Liver (tissue), 3 donors: ENCODE results near the gene ARSB.

Source experiments
- EGR1 ChIP-seq, 2 donors: IDR thresholded peaks; 2 replicates each; pipeline ENCODE4 v1.6.1; 2016 to 2018; ENCODE audit warnings: antibody characterized with exemption in 2 of 2, low read depth in 2 of 2
- FOXA1 ChIP-seq: IDR thresholded peaks from 2 replicates; pipeline ENCODE4 v1.6.1; 2016; ENCODE audit warnings: antibody characterized with exemption
- GABPA ChIP-seq, 2 donors: IDR thresholded peaks in 1 of 2; conservative IDR thresholded peaks in 1 of 2; 2 replicates each; pipeline ENCODE4 v1.6.1; 2016; ENCODE audit warnings: antibody characterized with exemption in 2 of 2, mild to moderate bottlenecking in 1 of 2, moderate library complexity in 1 of 2
- JUND ChIP-seq, 2 donors: IDR thresholded peaks; 2 replicates each; pipeline ENCODE4 v1.6.1; 2016; ENCODE audit warnings: antibody characterized with exemption in 2 of 2
- NR2F2 ChIP-seq: IDR thresholded peaks from 2 replicates; pipeline ENCODE4 v1.6.1; 2016; ENCODE audit warnings: antibody characterized with exemption
- RAD21 ChIP-seq, 2 donors: IDR thresholded peaks; 2 replicates each; pipeline ENCODE4 v1.6.1; 2016; ENCODE audit warnings: antibody characterized with exemption in 2 of 2, mild to moderate bottlenecking in 2 of 2
- SP1 ChIP-seq: IDR thresholded peaks from 2 replicates; pipeline ENCODE4 v1.6.1; 2018; ENCODE audit warnings: antibody characterized with exemption, mild to moderate bottlenecking
- TAF1 ChIP-seq: conservative IDR thresholded peaks from 2 replicates; pipeline ENCODE4 v1.6.1; 2016; ENCODE audit warnings: antibody characterized with exemption, mild to moderate bottlenecking
- YY1 ChIP-seq: IDR thresholded peaks from 2 replicates; pipeline ENCODE4 v1.6.1; 2016; ENCODE audit warnings: antibody characterized with exemption, mild to moderate bottlenecking
- TF ChIP-seq, protein P1 (sequence below): fragments of 150-350 bp; IDR thresholded peaks from 2 replicates; pipeline ENCODE4 v1.5.1; 2017; ENCODE audit warnings: improper control_type of control experiment, low read depth, low read length; ENCODE audit not compliant: missing input control
- TF ChIP-seq, protein P2 (sequence below): IDR thresholded peaks from 2 replicates; pipeline ENCODE4 v1.6.1; 2016; ENCODE audit warnings: antibody characterized with exemption
- TF ChIP-seq, protein P3 (sequence below): IDR thresholded peaks from 2 replicates; pipeline ENCODE4 v1.6.1; 2016; ENCODE audit warnings: antibody characterized with exemption
- TF ChIP-seq, protein P4 (sequence below): IDR thresholded peaks from 2 replicates; pipeline ENCODE4 v1.6.1; 2016; ENCODE audit warnings: antibody characterized with exemption, mild to moderate bottlenecking
- TF ChIP-seq, protein P5 (sequence below): IDR thresholded peaks from 2 replicates; pipeline ENCODE4 v1.6.1; 2016; ENCODE audit warnings: antibody characterized with exemption
- donor health status: healthy.
- donor health status: healthy.

DNA sequence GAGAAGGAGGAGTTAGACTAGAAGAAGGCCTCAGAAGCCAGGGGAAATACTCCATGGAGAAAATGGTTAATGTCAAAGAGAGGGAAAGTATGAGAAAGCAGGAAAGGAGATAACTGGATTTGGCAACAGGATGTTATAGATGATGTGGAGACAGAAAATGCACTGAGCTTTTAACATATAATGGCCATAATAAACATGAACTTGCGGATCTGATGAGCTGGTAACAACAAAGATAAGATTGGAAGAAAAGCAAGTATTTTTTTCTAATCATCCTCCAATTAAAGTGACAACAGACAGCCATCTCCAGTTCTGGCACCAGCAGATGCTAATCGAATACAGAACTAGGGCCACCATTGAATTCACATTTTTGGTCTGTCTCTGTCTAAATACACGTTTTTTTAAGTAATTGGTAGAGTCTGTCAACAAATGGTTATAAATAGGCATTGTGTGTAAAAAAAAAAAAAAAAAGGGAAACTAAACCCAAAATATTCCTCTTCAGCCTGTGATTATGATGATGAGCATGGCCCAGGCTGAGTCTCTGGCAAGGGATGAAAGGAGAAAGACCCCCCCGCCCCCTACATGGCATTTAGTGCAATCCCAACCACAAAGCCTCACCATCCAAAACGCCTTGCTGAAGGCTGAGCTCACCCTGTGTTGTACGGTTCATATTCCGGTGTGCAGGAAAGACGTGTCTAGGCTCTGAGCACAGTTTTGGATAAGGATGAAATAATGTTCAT, 187.0 kb downstream of the ARSB start:
- TF ChIP-seq, protein P1, sequence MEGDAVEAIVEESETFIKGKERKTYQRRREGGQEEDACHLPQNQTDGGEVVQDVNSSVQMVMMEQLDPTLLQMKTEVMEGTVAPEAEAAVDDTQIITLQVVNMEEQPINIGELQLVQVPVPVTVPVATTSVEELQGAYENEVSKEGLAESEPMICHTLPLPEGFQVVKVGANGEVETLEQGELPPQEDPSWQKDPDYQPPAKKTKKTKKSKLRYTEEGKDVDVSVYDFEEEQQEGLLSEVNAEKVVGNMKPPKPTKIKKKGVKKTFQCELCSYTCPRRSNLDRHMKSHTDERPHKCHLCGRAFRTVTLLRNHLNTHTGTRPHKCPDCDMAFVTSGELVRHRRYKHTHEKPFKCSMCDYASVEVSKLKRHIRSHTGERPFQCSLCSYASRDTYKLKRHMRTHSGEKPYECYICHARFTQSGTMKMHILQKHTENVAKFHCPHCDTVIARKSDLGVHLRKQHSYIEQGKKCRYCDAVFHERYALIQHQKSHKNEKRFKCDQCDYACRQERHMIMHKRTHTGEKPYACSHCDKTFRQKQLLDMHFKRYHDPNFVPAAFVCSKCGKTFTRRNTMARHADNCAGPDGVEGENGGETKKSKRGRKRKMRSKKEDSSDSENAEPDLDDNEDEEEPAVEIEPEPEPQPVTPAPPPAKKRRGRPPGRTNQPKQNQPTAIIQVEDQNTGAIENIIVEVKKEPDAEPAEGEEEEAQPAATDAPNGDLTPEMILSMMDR, result no peak
- TF ChIP-seq NR2F2 (no peak), SP1 (no peak), YY1 (no peak), EGR1 (IDR thresholded peaks at IDR 0.05; ENCODE audit: low read depth in 2 of 2) (no peak), JUND (IDR thresholded peaks at IDR 0.05) (no peak), GABPA (IDR thresholded peaks at IDR 0.05 in 1 of 2, conservative IDR thresholded peaks at IDR 0.05 in 1 of 2) (no peak), TAF1 (no peak), RAD21 (IDR thresholded peaks at IDR 0.05) (no peak), FOXA1 (no peak)
- TF ChIP-seq, protein P2, sequence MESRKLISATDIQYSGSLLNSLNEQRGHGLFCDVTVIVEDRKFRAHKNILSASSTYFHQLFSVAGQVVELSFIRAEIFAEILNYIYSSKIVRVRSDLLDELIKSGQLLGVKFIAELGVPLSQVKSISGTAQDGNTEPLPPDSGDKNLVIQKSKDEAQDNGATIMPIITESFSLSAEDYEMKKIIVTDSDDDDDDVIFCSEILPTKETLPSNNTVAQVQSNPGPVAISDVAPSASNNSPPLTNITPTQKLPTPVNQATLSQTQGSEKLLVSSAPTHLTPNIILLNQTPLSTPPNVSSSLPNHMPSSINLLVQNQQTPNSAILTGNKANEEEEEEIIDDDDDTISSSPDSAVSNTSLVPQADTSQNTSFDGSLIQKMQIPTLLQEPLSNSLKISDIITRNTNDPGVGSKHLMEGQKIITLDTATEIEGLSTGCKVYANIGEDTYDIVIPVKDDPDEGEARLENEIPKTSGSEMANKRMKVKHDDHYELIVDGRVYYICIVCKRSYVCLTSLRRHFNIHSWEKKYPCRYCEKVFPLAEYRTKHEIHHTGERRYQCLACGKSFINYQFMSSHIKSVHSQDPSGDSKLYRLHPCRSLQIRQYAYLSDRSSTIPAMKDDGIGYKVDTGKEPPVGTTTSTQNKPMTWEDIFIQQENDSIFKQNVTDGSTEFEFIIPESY, result no peak
- TF ChIP-seq, protein P3, sequence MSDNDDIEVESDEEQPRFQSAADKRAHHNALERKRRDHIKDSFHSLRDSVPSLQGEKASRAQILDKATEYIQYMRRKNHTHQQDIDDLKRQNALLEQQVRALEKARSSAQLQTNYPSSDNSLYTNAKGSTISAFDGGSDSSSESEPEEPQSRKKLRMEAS, result no peak
- TF ChIP-seq, protein P4, sequence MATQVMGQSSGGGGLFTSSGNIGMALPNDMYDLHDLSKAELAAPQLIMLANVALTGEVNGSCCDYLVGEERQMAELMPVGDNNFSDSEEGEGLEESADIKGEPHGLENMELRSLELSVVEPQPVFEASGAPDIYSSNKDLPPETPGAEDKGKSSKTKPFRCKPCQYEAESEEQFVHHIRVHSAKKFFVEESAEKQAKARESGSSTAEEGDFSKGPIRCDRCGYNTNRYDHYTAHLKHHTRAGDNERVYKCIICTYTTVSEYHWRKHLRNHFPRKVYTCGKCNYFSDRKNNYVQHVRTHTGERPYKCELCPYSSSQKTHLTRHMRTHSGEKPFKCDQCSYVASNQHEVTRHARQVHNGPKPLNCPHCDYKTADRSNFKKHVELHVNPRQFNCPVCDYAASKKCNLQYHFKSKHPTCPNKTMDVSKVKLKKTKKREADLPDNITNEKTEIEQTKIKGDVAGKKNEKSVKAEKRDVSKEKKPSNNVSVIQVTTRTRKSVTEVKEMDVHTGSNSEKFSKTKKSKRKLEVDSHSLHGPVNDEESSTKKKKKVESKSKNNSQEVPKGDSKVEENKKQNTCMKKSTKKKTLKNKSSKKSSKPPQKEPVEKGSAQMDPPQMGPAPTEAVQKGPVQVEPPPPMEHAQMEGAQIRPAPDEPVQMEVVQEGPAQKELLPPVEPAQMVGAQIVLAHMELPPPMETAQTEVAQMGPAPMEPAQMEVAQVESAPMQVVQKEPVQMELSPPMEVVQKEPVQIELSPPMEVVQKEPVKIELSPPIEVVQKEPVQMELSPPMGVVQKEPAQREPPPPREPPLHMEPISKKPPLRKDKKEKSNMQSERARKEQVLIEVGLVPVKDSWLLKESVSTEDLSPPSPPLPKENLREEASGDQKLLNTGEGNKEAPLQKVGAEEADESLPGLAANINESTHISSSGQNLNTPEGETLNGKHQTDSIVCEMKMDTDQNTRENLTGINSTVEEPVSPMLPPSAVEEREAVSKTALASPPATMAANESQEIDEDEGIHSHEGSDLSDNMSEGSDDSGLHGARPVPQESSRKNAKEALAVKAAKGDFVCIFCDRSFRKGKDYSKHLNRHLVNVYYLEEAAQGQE, result no peak
- TF ChIP-seq, protein P5, sequence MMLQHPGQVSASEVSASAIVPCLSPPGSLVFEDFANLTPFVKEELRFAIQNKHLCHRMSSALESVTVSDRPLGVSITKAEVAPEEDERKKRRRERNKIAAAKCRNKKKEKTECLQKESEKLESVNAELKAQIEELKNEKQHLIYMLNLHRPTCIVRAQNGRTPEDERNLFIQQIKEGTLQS, result no peak
